Ovary (tissue), 9 donors: ENCODE results near the gene MYH9. TPM values are rescaled to one million over a fixed set of nuclear protein-coding genes. Genes with fewer than 3 reads are reported as not detected.

Source experiments
- DNase-seq, 5 donors: peaks; one replicate each; pipeline ENCODE4 v3.0.0-alpha.2; 2019 to 2020
- H3K27ac ChIP-seq, 2 donors: fragments of 200-600 bp; one replicate each; pipeline versions ENCODE4 v1.5.1 to v1.8.0; 2019 to 2022
- H3K27me3 ChIP-seq: fragments of 200-600 bp; one replicate; pipeline ENCODE4 v1.8.0; 2022
- H3K36me3 ChIP-seq: fragments of 200-600 bp; sonication (generic); one replicate; pipeline ENCODE4 v1.5.1; 2019
- H3K4me1 ChIP-seq: one replicate; pipeline ENCODE4 v1.8.1; 2013; ENCODE audit warnings: mild to moderate bottlenecking, moderate library complexity; ENCODE audit not compliant: insufficient read depth
- H3K4me3 ChIP-seq: fragments of 200-600 bp; sonication (generic); one replicate; pipeline ENCODE4 v1.5.1; 2017
- H3K9me3 ChIP-seq, 2 donors: fragments of 200-600 bp in 1 of 2; sonication (generic) in 1 of 2; one replicate each; pipeline versions ENCODE4 v1.5.1 to v1.8.1; 2013 to 2019; ENCODE audit warnings: mild to moderate bottlenecking in 1 of 2, moderate library complexity in 1 of 2
- EP300 ChIP-seq: sonication (generic); formaldehyde crosslinking; IDR thresholded peaks from one replicate; pipeline ENCODE4 v1.6.1; 2017; ENCODE audit warnings: antibody characterized with exemption
- POLR2A ChIP-seq: fragments of 450-650 bp; IDR thresholded peaks from one replicate; pipeline ENCODE4 v1.6.1; 2017; ENCODE audit warnings: antibody characterized with exemption, mild to moderate bottlenecking, moderate library complexity
- WGBS, 3 donors: extraction: QIAGEN DNeasy Blood & Tissue Kit in 1 of 3; methylation state at CpG; one replicate each; pipeline versions ENCODE4 v1.1.5 to v1.1.7; 2013 to 2017; 5-methylcytosine and 5-hydroxymethylcytosine counted together
- intact Hi-C, 4 donors: fragments of 100-400 bp; cut with DNase I; formaldehyde crosslinking; loops; one replicate each; pipeline versions ENCODE4 v1.11.0 to v1.15.1; 2022 to 2023
- polyA plus RNA-seq, 2 donors: library from polyadenylated mRNA; stranded (reverse); fragments of 200-250 nt in 1 of 2; fragments of 350-450 nt in 1 of 2; fragmentation: Illumina TruSeq in 1 of 2; extraction: RNeasy Lipid Tissue Mini Kit (QIAGEN cat#74804) in 1 of 2; gene quantifications; one replicate each; pipeline ENCODE4 v1.2.3, GENCODE V29; 2013 to 2014
- total RNA-seq, 7 donors: library from RNA; depleted of rRNA in 2 of 7; stranded (reverse); fragments of >200 nt in 2 of 7; fragmentation: NEBNext Ultra II Directional in 3 of 7; extraction: Animal tissue kit (Norgen Biotek cat#: 25700) in 3 of 7; gene quantifications; one replicate each; pipeline versions ENCODE4 v1.1.0 to v1.2.4, GENCODE V29; 2016 to 2023
- TF ChIP-seq, protein P1 (sequence below), 3 donors: fragments of 450-650 bp in 2 of 3; fragments of 200-600 bp in 1 of 3; IDR thresholded peaks; one replicate each; pipeline versions ENCODE4 v1.5.1 to v1.8.0; 2016 to 2022; ENCODE audit warnings: antibody characterized with exemption in 3 of 3, mild to moderate bottlenecking in 1 of 3
- donor health status: DM: no; HTN: no; CAD: no; lungs with moderate emphysema.
- donor health status: DM: no; HTN: no; CAD: no.
- donor health status: Bipolar disorder and iron deficiency.
- donor health status: DM: yes; HTN: yes; CAD: no.
- donor health status: DM: no; HTN: no; CAD: no.
- donor health status: DM: yes; HTN: yes; CAD: no.

MYH9 gene
- total and polyA plus RNA-seq, 9 donors: 128 to 530 (median 348) TPM

DNA sequence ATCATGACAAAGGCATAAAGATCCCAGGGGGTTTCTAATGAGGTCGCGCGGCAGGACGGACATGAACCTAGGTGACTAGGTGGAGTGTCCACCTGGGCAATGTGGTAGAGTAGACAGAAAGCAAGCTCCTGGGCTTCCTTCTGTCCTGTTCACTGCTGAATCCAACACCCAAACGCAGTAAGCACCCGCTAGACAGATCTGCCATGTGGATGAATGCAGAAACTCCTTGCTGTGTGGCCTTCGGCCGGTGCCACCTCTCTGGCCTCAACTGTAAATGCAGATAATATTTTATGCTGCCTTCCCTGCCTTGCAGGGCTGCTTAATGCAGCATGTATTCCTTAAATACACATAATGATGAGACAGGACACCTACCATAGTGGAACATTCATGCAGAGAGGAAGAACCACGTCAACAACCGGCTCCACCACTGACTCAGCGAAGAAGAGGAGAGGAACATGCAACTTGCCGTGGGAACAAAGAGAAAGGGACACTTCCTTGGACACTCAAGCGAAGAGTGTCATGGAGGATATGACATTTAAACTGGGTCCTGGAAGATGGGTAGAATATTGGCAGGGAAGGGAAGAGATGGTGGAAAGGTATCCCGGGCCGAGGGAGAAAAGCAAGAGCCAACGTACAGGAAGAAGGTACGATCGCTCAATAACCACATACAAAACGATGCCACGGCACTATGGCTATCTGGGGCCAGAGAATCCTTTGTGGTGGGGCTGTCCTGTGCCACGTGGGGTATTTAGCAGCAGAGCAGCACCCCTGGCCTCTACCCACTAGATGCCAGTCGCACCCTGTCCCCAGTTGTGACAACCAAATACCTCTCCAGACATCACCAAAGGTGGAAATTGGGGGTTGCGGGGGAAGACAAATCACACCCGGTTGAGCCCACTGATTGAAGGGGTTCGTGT is 30.8 kb downstream of the MYH9 start:
- intact Hi-C loops: loop anchor here in 2 of 4 donors (10.0 kb wide), 2 partner anchors 98 to 108 kb away; no protein-coding TSS in a partner anchor
- H3K9me3 ChIP-seq: no peaks in the 10 kb centered on the region
- TF ChIP-seq POLR2A: no peak
- no peak for TF ChIP-seq EP300
- TF ChIP-seq, protein P1, sequence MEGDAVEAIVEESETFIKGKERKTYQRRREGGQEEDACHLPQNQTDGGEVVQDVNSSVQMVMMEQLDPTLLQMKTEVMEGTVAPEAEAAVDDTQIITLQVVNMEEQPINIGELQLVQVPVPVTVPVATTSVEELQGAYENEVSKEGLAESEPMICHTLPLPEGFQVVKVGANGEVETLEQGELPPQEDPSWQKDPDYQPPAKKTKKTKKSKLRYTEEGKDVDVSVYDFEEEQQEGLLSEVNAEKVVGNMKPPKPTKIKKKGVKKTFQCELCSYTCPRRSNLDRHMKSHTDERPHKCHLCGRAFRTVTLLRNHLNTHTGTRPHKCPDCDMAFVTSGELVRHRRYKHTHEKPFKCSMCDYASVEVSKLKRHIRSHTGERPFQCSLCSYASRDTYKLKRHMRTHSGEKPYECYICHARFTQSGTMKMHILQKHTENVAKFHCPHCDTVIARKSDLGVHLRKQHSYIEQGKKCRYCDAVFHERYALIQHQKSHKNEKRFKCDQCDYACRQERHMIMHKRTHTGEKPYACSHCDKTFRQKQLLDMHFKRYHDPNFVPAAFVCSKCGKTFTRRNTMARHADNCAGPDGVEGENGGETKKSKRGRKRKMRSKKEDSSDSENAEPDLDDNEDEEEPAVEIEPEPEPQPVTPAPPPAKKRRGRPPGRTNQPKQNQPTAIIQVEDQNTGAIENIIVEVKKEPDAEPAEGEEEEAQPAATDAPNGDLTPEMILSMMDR (IDR thresholded peaks at IDR 0.05): no peak
- WGBS, 3 donors: 78 to 84% (median 81%) methylated on average over 25 of the region's 25 CpGs
- peaks cover 40% of the 10 kb centered on the region for H3K4me1 ChIP-seq
- no peak for DNase-seq
- no peaks in the 10 kb centered on the region for H3K36me3 ChIP-seq
- H3K4me3 ChIP-seq: no peak overlapping the region
- H3K27ac ChIP-seq: peak overlapping the region in 1 of 2 donors; percentile 22
- H3K27me3 ChIP-seq: no peaks in the 10 kb centered on the region

DNA sequence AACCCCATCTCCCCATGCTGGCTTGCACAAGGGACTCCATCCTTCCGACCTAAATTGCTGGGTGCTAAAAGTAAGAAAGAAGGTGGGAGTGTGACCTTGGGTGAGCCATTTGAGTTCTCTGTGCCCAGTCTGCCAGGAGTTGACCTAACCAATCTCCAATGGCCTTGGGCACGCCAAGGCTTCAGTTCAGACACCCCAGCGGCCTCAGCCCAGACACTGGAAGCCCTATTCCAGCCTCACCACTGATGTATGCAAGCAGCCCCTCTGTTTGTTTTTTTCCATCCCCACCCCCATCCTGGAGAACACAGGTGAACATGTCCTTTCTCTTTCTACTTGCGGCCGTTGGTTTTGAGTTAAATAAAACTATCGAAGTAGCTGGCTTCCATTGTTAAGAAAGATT is 31.9 kb downstream of the MYH9 start:
- Histone ChIP-seq H3K9me3 (no peaks in the 10 kb centered on the region), H3K27ac (peak overlapping the region; percentile 50 to 76), H3K27me3 (no peaks in the 10 kb centered on the region), H3K4me3 (no peak overlapping the region), H3K4me1 (peaks cover 46% of the 10 kb centered on the region), H3K36me3 (no peaks in the 10 kb centered on the region)
- intact Hi-C loops: loop anchor here in 2 of 4 donors (2.0 to 10.0 kb wide), 3 partner anchors 31 to 109 kb away; partner anchors contain the start of gene MYH9 (in 1 of the 2)
- DNase-seq: no peak
- TF ChIP-seq POLR2A (no peak), EP300 (no peak)
- TF ChIP-seq, protein P1 (IDR thresholded peaks at IDR 0.05): no peak
- 66 to 73% (median 71%) methylated on average over 6 of the region's 6 CpGs for WGBS, 3 donors

DNA sequence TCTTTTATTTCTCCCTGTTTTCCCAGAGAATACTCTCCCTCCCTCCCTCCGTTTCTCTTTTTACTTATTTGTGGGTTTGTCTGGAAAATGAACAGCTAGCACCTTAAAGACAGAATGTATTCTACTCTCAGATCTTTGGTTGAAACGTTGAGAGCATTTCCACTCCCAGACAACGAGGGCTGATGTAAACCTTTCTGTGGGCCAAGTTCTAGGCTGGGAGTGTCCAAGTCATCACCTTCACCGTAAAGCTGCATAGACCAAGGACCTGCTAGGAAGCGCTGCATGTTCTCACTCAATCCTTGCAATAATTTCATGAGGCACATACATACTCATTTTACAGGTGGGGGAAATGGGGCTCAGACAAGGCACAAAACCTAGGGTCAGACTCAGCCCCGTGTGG is 32.4 kb downstream of the MYH9 start:
- H3K36me3 ChIP-seq: no peaks in the 10 kb centered on the region
- peaks cover 47% of the 10 kb centered on the region for H3K4me1 ChIP-seq
- H3K4me3 ChIP-seq: peak overlapping the region; percentile 27
- no peak for DNase-seq
- 16 to 24% (median 22%) methylated on average over 6 of the region's 6 CpGs for WGBS, 3 donors
- H3K9me3 ChIP-seq: no peaks in the 10 kb centered on the region
- H3K27me3 ChIP-seq: no peaks in the 10 kb centered on the region
- H3K27ac ChIP-seq: peak overlapping the region; percentile 50 to 76
- intact Hi-C loops: loop anchor here in 2 of 4 donors (2.0 to 10.0 kb wide), 3 partner anchors 31 to 109 kb away; partner anchors contain the start of gene MYH9 (in 1 of the 2)
- TF ChIP-seq, protein P1 (IDR thresholded peaks at IDR 0.05): no peak
- no peak for TF ChIP-seq POLR2A
- no peak for TF ChIP-seq EP300

DNA sequence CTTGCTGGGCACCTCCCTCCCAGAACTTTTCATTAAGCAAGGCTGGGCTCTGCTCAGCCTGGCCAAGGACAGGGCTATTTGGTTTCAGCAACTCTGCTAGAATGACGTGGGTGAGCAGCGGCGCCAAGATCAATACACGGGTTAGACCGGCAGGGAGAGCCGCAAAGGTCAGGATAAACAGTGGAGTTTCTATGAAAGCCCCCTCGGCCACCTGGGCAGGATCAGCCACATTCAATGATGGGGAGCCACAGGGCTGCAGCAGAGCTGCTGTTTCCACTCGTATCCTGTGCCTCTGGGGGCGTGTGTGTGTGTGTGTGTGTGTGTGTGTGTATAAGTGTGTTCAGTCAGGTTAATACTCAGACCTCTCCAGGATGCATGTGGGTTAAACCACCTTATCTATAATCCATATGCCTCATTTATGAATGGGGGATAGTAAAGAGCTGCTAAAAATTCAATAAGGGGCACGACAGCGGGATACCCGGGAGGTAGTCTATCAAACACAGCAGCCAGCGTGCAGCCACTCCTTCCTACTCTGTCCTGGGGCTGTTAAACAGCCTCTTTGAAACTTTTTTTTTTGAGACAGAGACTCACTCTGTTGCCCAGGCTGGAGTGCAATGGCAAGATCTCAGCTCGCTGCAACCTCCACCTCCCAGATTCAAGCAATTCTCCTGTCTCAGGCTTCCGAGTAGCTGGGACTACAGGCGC is 34.8 kb downstream of the MYH9 start:
- TF ChIP-seq POLR2A (no peak), EP300 (no peak)
- TF ChIP-seq, protein P1 (IDR thresholded peaks at IDR 0.05): no peak
- no peaks in the 10 kb centered on the region for H3K27me3 ChIP-seq
- H3K27ac ChIP-seq: peak overlapping the region; percentile 43 to 76
- DNase-seq: peak; percentile 65 to 87 (median 83)
- intact Hi-C loops: loop anchor here in 2 of 4 donors (2.0 to 10.0 kb wide), 3 partner anchors 20 to 112 kb away; no protein-coding TSS in a partner anchor
- H3K9me3 ChIP-seq: no peaks in the 10 kb centered on the region
- WGBS, 3 donors: 17 to 42% (median 24%) methylated on average over 16 of the region's 16 CpGs
- H3K4me1 ChIP-seq: peaks cover 44% of the 10 kb centered on the region
- no peak overlapping the region for H3K4me3 ChIP-seq
- H3K36me3 ChIP-seq: no peaks in the 10 kb centered on the region
